Right atrium auricular region (tissue), 2 donors: ENCODE data around the gene TMEM154. TPM values are rescaled to one million over a fixed set of nuclear protein-coding genes. Genes with fewer than 3 reads are reported as not detected.

Experiments used
- DNase-seq: peaks from one replicate; pipeline ENCODE4 v3.0.0-alpha.2; 2019; ENCODE audit warnings: low spot score
- H3K27ac ChIP-seq, 2 donors: fragments of 200-600 bp; sonication (generic); 1 replicate in 1 of 2; 2 replicates in 1 of 2; pipeline ENCODE4 v1.5.1; 2016 to 2019
- H3K27me3 ChIP-seq, 2 donors: fragments of 200-600 bp; sonication (generic); one replicate each; pipeline versions ENCODE4 v1.5.1 to v1.6.0; 2017 to 2019
- H3K36me3 ChIP-seq: fragments of 200-600 bp; sonication (generic); one replicate; pipeline ENCODE4 v1.5.1; 2016
- H3K4me1 ChIP-seq, 2 donors: fragments of 200-600 bp; sonication (generic); one replicate each; pipeline versions ENCODE4 v1.5.1 to v1.6.0; 2017 to 2019
- H3K4me3 ChIP-seq, 2 donors: fragments of 200-600 bp; sonication (generic); 1 replicate in 1 of 2; 2 replicates in 1 of 2; pipeline ENCODE4 v1.5.1; 2017 to 2019; ENCODE audit warnings: mild to moderate bottlenecking in 1 of 2, moderate library complexity in 1 of 2
- H3K9me3 ChIP-seq, 2 donors: fragments of 200-600 bp; sonication (generic); one replicate each; pipeline ENCODE4 v1.5.1; 2019
- CTCF ChIP-seq, 2 donors: fragments of 200-600 bp; sonication (generic); IDR thresholded peaks; one replicate each; pipeline ENCODE4 v1.5.1; 2019; ENCODE audit warnings: antibody characterized with exemption in 2 of 2
- total RNA-seq, 2 donors: library from RNA; depleted of rRNA; stranded (reverse); fragments of >200 nt; gene quantifications; one replicate each; pipeline ENCODE4 v1.1.0, GENCODE V29; 2016

Gene TMEM154
- total RNA-seq, 2 donors from 2014 or later = 1.4 to 2.0 TPM

- H3K36me3 ChIP-seq = no peaks in the 10 kb centered on the region
- H3K27me3 ChIP-seq = no peaks in the 10 kb centered on the region
- no peak for DNase-seq
- no peaks in the 10 kb centered on the region for H3K4me1 ChIP-seq
- no peak for TF ChIP-seq CTCF (IDR thresholded peaks at IDR 0.05)
- H3K4me3 ChIP-seq = no peak overlapping the region
- no peak overlapping the region for H3K27ac ChIP-seq
- no peaks in the 10 kb centered on the region for H3K9me3 ChIP-seq
Measured at GRCh38 chr4:152579107-152579764, 100.6 kb downstream of the TMEM154 start.

GRCh38 chr4:152578670-152579069, 101.1 kb downstream of the TMEM154 start:
- H3K27me3 ChIP-seq = no peaks in the 10 kb centered on the region

GRCh38 chr4:152577708-152578396, 101.9 kb downstream of the TMEM154 start:
- no peak for DNase-seq
- Histone ChIP-seq H3K27ac (no peak overlapping the region), H3K27me3 (no peaks in the 10 kb centered on the region), H3K4me3 (no peak overlapping the region), H3K36me3 (no peaks in the 10 kb centered on the region), H3K4me1 (no peaks in the 10 kb centered on the region), H3K9me3 (no peaks in the 10 kb centered on the region)
- no peak for TF ChIP-seq CTCF (IDR thresholded peaks at IDR 0.05)

More at GRCh38 chr4:152578670-152579069, 101.1 kb downstream of the TMEM154 start:
- no peaks in the 10 kb centered on the region for H3K9me3 ChIP-seq
- no peaks in the 10 kb centered on the region for H3K36me3 ChIP-seq
- TF ChIP-seq CTCF (IDR thresholded peaks at IDR 0.05) = no peak
- H3K4me1 ChIP-seq = no peaks in the 10 kb centered on the region
- H3K27ac ChIP-seq = no peak overlapping the region
- H3K4me3 ChIP-seq = no peak overlapping the region
- no peak for DNase-seq

- H3K4me1 ChIP-seq = no peaks in the 10 kb centered on the region
- no peak overlapping the region for H3K4me3 ChIP-seq
- H3K9me3 ChIP-seq = no peaks in the 10 kb centered on the region
- TF ChIP-seq CTCF (IDR thresholded peaks at IDR 0.05) = no peak
- DNase-seq = no peak
- no peaks in the 10 kb centered on the region for H3K27me3 ChIP-seq
- H3K27ac ChIP-seq = no peak overlapping the region
- no peaks in the 10 kb centered on the region for H3K36me3 ChIP-seq
Measured at GRCh38 chr4:152575533-152575932, 104.3 kb downstream of the TMEM154 start.

GRCh38 chr4:152573861-152574260, 105.9 kb downstream of the TMEM154 start:
- no peaks in the 10 kb centered on the region for H3K4me1 ChIP-seq
- no peaks in the 10 kb centered on the region for H3K27me3 ChIP-seq
- no peak overlapping the region for H3K4me3 ChIP-seq
- TF ChIP-seq CTCF (IDR thresholded peaks at IDR 0.05) = no peak
- no peak overlapping the region for H3K27ac ChIP-seq
- DNase-seq = no peak
- H3K9me3 ChIP-seq = no peaks in the 10 kb centered on the region
- H3K36me3 ChIP-seq = no peaks in the 10 kb centered on the region
